Measurements from ENCODE around the gene KRTAP4-9. TPM values are rescaled to one million over a fixed set of nuclear protein-coding genes. Genes with fewer than 3 reads are reported as not detected.
"Not testable (repeated sequence)": the region's sequence is repeated elsewhere in the genome, so short reads cannot be mapped to it uniquely, and the experiment has no call there.

Gene KRTAP4-9
- total RNA-seq, 1 donor, result not detected

DNA sequence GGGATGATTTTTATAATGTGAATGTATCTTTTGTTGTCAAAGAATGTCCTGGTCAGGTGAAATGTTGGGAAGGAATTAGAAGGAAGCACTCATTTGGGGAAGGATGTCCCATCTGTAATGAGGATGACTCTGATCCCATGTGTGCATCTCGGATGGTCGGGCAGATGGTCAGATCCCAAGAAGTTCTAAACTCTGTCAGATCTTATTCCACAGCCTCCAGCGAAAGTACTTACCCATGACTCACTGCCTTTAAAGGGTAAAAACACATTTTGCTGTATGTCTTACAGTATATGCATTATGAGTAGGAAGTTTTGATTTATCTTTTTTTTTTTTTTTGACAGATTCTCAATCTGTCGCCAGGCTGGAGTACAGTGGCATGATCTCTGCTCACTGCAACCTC is 13.5 kb downstream of the KRTAP4-9 start:
- no peak overlapping the region for H3K4me3 ChIP-seq (ENCODE audit: low read depth, low read length)
- DNase-seq (ENCODE audit: low read depth), result no peak
- TF ChIP-seq, protein P1, sequence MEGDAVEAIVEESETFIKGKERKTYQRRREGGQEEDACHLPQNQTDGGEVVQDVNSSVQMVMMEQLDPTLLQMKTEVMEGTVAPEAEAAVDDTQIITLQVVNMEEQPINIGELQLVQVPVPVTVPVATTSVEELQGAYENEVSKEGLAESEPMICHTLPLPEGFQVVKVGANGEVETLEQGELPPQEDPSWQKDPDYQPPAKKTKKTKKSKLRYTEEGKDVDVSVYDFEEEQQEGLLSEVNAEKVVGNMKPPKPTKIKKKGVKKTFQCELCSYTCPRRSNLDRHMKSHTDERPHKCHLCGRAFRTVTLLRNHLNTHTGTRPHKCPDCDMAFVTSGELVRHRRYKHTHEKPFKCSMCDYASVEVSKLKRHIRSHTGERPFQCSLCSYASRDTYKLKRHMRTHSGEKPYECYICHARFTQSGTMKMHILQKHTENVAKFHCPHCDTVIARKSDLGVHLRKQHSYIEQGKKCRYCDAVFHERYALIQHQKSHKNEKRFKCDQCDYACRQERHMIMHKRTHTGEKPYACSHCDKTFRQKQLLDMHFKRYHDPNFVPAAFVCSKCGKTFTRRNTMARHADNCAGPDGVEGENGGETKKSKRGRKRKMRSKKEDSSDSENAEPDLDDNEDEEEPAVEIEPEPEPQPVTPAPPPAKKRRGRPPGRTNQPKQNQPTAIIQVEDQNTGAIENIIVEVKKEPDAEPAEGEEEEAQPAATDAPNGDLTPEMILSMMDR (IDR thresholded peaks at IDR 0.05; ENCODE audit: insufficient read depth, low read length), result no peak

DNA sequence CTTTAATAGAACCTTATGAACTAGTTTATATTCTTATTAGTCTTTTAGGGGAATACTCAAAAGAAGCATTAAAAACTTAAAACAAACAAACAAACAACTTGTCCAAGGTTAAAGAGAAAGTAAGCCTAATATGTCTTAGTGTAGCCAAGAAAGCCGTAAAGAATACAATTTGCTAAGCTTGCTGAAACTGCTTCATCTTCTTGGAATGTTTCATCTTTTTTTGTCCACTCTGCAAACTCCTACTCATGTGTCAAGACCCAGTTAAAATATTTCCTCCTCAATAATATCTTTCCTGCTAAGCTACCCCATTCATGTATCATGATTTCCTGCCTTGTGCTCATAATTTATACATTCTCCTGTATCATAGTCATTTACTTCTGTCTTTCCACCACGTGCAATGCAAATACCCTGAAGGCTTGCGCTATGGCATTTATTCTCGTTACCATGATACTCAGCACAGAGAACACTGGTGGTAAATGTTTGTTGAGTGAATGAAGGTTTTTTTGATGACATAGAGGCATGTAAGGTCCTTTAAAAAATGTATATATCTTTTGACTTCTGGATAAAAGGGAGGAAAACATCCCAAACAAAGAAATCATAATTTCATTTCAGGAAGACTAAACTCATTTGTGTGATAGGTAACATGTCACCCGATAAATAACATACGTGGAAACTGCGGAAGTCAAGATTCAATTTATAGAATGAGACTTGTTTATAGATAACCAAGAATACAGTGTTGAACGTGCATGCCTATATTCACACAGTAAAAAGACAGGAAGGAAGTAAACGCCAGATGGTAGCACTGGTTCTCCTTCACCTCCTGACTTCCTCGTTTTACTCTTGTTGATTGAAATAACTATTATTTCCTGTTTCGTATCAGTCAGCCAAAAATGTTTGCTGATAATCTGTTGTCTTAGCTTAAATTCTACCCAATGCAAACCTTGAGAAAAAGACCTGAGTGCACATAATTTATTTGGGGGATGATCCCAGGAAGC is 14.8 kb downstream of the KRTAP4-9 start:
- not testable (repeated sequence) for H3K4me3 ChIP-seq (ENCODE audit: low read depth, low read length); DNase-seq (ENCODE audit: low read depth)

DNA sequence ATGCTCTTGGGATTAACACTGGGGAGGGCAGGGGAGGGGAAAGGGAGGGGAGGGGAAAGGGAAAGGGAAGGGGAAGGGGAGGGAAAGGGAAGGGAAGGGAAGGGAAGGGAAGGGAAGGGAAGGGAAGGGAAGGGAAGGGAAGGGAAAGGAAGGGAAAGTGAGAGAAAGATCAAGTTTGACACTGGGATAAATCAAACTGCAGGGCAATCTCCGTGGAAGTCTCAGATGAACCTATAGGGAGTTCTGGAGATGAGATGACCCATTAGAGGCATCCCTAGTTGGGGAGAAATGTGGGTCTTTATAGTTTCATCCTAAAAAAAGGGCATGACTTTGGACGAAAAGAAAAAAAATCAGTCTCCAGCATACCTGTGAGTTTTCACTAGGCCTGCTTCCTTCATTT is 16.6 kb downstream of the KRTAP4-9 start:
- DNase-seq (ENCODE audit: low read depth), result no peak
- H3K4me3 ChIP-seq (ENCODE audit: low read depth, low read length), result no peak overlapping the region
- TF ChIP-seq, protein P1 (IDR thresholded peaks at IDR 0.05; ENCODE audit: insufficient read depth, low read length), result no peak

DNA sequence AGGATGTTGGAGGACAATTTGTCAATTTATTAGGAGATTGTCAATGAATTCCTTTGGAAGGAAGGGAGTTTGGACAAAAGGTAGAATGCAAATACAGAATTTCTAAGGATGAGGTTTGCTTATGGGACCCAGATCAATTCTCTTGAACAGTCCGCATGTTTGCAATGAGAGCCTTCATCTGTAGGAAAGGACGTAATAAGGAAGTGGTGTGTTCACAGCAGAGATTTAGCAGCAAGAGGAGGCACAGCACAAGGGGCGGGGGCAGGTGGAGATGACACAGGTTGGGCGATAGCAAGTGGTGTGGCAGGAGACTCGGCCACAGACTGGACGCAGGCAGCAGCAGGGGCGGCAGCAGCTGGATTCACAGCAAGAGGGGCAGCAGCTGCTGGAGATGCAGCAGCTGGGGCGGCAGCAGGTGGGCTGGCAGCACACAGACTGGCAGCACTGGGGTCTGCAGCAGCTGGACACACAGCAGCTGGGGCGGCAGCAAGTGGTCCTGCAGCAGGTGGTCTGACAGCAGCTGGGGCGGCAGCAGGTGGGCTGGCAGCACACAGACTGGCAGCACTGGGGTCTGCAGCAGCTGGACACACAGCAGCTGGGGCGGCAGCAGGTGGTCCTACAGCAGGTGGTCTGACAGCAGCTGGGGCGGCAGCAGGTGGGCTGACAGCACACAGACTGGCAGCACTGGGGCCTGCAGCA is 18.3 kb downstream of the KRTAP4-9 start:
- not testable (repeated sequence) for DNase-seq (ENCODE audit: low read depth); H3K4me3 ChIP-seq (ENCODE audit: low read depth, low read length)

DNA sequence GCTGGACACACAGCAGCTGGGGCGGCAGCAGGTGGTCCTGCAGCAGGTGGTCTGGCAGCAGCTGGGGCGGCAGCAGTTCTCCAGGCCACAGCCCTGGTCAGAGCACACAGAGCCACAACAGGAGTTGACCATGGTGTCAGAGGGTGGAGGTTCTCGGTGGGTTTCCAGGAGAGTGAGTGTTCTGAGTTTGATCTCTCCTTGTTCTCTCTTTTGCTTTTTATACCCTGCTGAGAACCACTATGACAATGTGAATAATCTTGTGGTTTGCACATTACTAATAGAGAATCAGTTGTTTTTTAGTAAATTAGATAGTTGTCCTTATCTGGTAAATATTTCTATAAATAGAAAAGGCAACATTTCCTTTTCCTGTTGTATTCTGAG is 18.8 kb downstream of the KRTAP4-9 start, which contains the start of gene KRTAP4-12:
KRTAP4-12 (minus strand) TSS at position 192 of the 381 bp plus-strand sequence; CDS start at position 132, 60 bp downstream.
- not testable (repeated sequence) for H3K4me3 ChIP-seq (ENCODE audit: low read depth, low read length); DNase-seq (ENCODE audit: low read depth)

DNA sequence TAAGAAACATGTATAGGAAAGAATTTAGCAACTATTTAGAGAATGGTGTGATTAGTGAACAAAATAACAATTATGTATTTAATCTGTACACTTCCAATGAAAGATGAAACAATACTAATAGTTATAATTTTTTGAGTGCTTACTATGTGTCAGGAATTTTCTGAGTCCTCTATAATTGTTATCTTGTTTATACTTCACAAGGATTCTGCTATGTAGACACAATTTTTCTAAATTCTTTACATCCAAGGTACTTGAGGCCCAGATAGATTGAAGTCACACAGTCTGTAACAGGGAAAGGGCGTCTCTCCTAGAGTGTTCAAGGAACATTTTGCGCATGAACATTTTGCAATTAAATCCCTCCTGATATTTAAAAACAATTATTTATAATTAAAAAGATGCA is 19.9 kb downstream of the KRTAP4-9 start:
- no peak for DNase-seq (ENCODE audit: low read depth)
- H3K4me3 ChIP-seq (ENCODE audit: low read depth, low read length), result no peak overlapping the region
- TF ChIP-seq, protein P1 (IDR thresholded peaks at IDR 0.05; ENCODE audit: insufficient read depth, low read length), result no peak

DNA sequence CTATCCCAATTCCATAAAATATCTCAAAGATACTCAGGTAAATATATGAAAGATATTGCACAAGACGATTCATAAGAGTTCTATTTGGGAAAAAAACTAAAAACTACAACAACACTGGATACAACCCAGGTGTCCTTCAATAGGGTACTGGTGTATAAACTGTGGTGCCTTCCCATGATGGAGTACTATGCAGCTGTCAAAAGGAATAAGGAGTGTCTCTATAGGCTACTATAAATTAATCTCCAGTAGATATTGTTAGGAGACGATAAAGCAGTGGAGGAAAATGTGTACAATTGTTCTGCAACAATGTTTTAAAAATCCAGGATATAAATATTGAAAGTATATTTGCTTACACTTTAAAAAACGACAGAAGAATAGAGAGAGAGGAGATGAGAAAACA is 21.2 kb downstream of the KRTAP4-9 start:
- DNase-seq (ENCODE audit: low read depth), result no peak
- H3K4me3 ChIP-seq (ENCODE audit: low read depth, low read length), result no peak overlapping the region
- TF ChIP-seq, protein P1 (IDR thresholded peaks at IDR 0.05; ENCODE audit: insufficient read depth, low read length), result no peak

DNA sequence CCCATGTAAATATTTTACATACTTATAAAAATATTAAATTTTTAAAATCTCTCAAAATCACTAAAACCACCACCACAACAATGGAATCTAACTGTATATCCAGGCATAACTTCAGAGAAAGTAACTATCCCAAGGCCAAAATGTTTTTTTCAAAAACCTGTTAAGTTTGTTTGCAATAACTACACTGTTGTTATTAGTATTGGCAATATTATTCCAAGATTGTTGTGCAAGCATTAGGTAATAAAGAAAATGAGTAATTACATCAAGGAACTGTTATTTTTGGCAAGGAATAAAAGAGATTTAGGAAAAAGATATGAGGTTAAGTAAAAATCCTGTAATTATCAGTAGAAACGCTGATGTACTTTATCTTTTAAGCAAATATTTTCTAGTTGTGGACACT is 22.2 kb downstream of the KRTAP4-9 start:
- TF ChIP-seq, protein P1 (IDR thresholded peaks at IDR 0.05; ENCODE audit: insufficient read depth, low read length), result no peak
- no peak overlapping the region for H3K4me3 ChIP-seq (ENCODE audit: low read depth, low read length)
- no peak for DNase-seq (ENCODE audit: low read depth)
